ENCODE results near the gene ZKSCAN3.

DNA sequence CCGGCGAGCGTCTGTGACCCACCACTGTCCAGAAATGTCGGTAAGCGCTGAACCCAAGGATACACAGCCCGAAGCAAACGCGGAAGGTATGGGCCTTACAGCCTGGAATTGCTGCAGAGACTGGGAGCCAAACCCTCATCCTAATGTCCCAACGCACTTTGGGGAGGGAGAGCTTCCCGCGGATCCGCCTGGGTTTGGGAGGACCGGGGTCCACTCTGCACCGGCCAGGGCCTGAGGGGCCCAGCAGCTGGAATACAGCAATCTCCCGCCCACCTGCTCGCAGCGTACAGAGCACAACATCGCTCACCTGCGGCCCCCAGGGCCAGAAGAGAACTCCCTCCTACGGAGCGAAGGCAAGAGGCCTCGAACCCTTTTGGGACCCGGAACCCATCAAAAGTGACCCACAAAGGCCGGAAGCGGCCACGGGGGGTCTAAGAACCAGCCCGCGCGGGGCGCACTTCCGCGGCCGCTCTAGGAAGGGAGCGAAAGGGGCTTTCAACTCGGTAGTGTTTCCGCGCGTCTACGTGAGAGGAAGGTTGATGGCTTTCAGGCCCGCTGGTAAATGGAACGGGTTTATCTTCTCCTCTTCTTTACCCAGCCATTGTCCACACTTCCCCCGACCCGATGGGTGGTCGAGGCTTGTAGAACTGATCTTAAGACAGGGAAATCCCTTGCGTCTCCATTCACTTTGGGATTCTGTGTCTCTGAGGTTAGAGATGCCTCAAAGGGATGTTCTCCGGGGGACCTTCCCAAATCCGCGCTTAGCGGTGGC, 49.8 kb downstream of the ZKSCAN3 start, which contains the start of gene ZSCAN12:
- no peak for TF ChIP-seq GATA2 (IDR thresholded peaks at IDR 0.05; ENCODE audit: low read depth, low read length)
- no peak for TF ChIP-seq GATA3 (IDR thresholded peaks at IDR 0.05; ENCODE audit: low read depth, low read length)
